GM21381 (cell line): ENCODE data around the gene REEP6.
A peak's percentile ranks its signal among the peaks of the same experiment; 100 is the strongest.

Experiments
- ATAC-seq: cut with Tn5 transposase; IDR thresholded peaks from one replicate; pipeline ENCODE4 v1.9.1; 2021; ENCODE audit warnings: mild to moderate bottlenecking, moderate library complexity; ENCODE audit not compliant: unreplicated experiment

REEP6 gene

DNA sequence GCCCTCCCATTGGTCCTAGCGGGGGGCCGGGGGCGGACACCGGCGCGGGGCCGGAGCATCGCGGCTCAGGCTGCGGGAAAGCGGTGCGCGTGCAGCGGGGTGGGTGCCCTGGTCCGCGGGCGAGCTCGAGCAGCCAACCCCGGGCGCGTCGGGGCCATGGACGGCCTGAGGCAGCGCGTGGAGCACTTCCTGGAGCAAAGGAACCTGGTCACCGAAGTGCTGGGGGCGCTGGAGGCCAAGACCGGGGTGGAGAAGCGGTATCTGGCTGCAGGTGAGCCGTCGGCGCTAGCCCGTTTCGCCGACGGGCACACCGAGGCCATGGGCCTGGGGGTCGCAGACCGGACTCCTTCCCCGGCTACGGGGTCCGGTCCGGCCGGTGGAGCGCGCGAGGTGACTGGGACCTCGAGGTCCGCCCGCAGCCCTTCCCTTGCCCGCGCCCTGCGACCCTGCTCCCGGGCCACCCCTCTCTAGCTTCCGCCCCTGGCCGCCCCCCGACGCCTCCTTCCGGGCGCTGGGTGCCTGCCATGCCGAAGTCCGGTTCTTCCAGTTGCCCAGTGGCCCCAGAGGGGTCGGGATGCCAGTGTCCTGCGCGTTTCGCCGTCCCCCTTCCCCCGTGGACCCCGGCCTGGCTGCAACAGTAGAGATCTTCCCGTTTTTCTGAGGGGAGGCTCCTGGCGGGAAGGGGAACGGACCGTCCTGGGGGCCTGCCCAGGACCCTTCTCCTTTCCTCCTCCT is at the start of gene REEP6:
Gene REEP6, plus strand, starts transcription at position 68 of the 735 bp plus-strand sequence. Its CDS starts 89 bp downstream, at position 157.
- ATAC-seq: no peak

DNA sequence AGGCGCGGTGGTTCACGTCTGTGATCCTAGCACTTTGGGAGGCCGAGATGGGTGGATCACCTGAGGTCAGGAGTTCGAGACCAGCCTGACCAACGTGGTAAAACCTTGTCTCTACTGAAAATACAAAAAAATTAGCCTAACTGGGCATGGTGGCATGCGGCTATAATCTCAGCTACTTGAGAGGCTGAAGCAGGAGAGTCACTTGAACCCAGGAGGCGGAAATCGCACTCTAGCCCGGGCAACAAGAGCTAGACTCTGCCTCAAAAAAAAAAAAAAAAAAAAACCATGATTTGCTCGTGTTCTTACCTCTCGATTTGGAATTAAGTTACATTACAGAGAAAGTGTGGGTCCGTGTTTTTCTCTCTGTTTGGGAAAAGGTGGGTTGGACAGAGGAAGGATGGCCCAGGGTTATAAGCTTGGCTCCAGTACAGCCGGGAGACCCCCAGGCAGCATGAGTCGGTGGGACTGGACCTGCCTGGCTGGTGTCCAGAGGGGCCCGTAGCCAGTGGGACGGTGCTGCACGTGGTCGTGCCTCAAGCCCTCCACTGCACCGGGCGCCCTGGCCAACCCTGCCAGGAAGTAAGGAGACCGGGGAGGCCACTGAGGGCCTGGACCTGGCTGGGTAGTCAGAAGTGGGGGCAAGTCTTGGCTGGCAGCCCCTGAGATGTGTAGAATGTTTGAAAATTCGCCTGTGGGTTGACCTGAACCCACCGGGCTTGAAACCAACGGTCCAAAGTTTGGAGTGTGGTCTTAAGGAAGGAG is 49.1 kb upstream of the REEP6 start:
- no peak for ATAC-seq

- peak; percentile 57 for ATAC-seq
These were observed 45.6 kb upstream of the REEP6 start for GRCh38 chr19:1445185-1445931.

DNA sequence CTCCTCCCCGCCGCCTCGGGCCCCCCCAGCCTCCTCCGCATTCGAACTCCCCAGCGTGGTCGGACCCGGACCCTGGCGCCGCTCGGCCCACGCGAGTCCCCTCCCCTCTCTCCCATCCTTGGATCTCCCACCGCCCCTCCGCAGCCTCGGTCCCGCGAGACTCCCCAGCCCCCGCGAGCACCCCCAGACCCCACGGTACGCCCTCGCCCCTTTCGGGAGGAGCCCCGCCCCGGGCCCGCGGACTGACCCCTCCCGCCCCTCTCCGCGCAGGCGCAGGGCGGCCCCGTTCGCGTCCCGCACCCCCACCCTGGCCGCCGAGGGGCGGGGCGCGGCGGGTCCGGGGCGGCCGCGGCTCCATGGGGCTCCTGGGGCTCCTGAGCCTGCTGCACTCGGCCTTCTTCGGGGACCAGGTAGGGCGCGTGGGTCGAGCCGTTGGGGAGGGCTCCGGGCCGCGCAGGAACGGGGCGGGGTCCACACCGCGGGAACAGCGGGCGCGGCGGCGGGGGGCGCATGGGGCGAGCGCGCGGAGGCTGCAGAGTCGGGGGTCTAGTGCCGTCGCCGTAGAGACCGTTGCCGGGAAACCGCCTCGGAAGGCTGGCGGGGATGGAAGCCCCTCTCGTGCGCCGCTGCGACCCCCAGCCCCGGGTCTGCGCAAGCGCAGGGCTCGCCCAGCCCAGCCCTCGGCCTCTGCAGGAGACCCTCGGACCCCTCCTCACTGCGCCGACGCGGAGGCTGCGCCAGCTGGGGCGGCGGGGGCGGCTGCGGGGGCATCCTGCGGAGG is 44.9 kb upstream of the REEP6 start:
- no peak for ATAC-seq

DNA sequence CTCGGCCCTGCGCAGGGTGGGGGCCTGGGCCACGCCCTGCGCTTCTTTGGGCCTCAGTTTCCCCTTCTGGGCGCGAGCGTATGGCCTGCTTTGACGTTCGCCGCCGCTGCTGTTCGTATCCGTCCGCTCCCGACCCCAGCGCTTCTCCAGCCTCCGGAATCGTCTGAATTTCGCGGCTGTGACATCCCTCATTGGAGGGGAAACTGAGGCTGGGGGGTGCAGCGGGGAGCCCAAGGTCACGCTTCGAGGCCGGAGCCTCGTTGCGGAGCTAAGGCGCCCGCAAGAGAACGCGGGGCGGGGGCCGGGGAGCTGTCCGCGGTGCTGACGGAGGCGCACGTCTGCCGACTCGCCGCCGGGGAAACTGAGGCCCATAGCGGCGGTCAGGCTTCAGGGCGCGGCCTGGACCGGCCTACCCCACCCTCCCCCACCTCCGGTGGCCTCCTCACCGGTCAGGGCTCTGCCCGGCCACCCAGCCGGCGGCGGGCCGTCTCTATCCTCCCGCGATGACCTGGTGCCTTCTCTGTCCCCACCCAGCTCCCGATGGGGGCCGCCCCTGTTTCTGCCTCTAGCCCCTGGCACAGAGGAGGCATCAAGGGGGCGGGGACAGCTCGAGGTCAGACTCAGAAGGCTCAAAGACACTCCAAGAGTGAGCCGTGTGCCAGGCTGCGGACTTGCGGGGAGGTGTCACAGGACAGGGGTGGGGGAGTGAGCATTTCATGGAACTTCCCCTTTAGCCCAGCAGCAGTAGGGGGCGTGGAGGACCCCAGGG is 44.1 kb upstream of the REEP6 start:
- no peak for ATAC-seq

GRCh38 chr19:1447504-1447903 is 43.5 kb upstream of the REEP6 start:
- ATAC-seq: no peak

GRCh38 chr19:1447944-1448343 is 43.0 kb upstream of the REEP6 start:
- no peak for ATAC-seq

DNA sequence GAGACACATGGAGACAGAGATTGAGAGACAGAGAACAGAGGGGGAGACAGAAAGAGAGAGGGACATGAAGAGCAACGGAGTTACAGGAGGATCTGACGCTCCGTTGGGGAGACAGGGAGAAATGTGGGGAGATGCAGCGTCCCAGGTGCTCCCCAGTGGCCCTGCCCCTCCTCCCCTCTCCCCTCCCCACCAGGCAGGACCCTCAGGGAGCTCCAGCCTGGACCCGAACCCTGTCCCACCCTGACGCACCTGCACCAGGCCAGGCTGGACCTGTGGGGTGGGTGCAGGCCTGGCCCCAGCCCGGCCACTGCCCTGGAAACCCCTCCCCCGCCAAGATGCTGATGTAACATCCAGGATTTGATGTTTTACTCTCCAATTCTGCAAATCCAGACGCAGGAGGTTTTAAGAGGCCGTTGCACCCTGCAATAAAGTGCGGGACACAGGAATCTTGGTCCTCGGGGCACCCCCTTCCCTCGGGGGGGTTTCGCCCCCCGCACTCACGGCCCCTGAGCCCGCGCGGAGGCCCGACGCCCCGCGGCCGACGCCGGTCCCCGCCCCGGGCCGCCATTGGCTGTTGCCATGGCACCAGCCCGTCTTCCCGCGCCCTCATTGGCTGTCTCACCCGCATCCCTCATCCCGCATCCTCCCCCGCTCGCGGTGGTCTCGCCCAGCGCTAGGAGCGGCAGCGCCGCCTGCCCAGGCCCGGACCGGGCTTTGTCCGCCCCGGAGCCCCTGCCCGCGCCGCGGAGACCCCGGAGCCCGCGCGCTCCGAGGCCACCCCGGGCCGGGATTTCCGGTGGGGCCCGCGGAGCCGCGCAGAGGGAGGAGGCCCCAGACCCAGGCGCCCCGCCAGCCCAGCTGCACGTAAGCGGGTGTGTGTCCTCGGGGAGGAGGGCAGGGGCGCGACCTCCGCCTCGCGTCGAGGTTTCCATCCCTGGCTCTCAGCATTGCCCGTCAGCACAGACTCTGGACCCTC is 41.2 kb upstream of the REEP6 start, which contains the start of gene APC2:
Gene APC2, plus strand, starts transcription at position 655 of the 976 bp plus-strand sequence. CDS start 2,881 bp downstream, outside the sequence.
- ATAC-seq: no peak

DNA sequence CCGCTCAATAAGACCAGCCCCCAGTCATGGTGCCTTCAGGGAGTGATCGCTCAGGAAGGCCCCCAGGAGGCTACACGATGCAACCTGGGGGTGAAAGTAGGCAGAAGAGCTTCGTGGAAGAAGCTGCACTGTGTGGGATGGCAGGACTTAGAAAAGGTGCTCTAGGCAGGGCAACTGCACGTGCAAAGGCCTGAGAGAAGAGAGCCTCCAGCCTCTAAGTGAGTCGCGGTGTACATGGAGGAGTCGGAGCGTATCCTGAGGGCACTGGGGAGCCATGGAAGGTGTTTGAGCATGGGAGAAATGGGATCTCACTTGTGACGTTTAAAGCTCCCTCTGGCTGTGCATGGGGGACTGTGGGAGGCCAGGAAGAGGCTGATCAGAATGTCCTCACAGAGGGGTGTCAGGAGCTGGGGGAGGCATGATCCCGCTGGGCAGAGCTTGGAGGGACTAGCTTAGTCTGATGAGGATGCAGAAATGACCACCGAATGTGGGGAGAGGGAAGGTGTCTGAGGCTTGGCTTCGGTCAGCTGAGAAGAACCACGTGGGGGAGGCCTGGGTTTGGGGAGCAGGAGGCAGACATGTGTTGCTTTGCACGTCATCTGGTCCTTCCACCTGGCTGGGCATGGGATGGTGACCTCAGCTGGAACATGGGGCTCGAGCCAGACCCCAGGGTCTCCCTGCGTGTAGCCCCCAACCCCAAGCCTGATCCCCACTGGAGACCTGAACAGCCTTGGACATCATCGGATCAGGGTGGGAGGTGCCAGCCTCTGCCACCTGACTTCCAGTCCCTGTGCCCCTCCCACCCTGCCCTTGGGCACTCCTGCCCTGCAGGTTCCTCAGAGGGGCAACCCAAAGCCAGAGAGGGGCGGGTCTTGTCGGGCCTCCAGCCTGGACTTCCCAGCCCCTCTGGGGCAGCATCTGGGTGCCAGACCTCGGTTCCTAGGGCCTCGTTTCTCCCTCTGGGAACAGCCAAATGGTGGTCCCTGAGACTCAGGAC is 39.9 kb upstream of the REEP6 start:
- ATAC-seq: no peak

DNA sequence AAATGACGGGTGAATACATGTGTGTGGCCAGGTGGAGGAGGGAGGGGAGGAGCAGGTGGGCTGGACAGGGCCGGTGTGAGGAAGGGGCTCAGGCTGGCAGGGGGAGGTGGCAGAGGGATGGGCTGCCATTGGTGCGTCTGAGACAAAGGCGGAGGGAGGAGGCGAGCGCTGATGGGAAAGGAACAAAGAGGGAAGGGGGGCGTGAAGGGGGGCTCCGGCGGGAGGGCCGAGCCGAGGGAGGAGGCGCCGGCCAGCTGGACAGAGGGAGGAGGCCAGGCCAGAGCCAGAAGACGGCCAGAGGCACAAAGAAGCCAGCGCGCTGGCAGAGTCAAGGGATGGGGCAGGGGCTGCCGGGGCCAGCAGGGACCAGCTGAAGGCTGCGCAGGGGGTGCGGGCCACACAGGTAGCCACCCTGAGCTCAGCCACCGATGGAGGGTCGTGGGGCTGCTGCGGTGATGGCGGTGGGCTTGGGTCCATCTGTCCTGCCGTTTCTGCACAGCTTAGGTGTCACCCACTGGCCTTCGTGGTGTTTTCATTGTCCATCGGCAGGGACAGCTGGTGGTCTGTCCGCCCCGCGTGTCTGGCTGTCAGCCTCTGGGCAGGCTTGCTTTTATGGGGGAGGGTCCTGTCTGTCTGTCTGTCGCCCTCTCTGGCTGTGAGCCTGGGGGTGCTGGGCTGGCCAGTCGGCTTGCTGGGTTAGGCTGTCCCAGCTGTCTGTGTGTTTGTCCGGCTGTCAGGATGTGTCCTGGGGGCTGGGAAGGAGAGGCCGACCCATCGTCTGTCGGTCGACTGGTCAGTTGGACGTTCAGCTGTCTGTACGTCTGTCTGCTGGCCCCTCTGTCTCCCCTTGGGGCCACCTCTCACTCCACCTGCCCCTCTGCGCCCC is 38.8 kb upstream of the REEP6 start:
- no peak for ATAC-seq

DNA sequence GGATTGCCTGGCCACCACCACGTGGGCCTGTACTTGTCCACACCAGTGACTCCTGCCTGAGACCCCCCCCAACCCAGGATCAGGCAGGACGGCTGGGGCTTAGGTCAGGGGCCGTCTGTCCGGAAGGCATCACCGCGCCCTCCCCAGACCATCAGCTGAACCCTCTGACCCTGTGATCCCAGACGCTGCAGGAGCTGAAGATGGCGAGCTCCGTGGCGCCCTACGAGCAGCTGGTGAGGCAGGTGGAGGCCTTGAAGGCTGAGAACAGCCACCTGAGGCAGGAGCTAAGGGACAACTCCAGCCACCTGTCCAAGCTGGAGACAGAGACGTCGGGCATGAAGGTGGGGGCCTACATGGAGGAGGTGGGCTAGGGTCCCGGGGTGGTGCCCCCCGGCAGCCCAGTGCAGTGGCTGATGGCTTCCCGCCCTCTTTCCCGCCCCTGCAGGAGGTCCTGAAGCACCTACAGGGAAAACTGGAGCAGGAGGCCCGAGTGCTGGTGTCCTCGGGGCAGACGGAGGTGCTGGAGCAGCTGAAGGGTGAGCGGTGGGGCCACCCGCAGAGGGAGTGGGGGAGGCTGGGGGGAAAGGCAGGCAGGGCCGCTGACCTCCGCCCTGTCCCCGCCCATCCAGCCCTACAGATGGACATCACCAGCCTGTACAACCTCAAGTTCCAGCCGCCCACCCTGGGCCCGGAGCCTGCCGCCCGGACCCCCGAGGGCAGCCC is 38.0 kb upstream of the REEP6 start:
- ATAC-seq: no peak

DNA sequence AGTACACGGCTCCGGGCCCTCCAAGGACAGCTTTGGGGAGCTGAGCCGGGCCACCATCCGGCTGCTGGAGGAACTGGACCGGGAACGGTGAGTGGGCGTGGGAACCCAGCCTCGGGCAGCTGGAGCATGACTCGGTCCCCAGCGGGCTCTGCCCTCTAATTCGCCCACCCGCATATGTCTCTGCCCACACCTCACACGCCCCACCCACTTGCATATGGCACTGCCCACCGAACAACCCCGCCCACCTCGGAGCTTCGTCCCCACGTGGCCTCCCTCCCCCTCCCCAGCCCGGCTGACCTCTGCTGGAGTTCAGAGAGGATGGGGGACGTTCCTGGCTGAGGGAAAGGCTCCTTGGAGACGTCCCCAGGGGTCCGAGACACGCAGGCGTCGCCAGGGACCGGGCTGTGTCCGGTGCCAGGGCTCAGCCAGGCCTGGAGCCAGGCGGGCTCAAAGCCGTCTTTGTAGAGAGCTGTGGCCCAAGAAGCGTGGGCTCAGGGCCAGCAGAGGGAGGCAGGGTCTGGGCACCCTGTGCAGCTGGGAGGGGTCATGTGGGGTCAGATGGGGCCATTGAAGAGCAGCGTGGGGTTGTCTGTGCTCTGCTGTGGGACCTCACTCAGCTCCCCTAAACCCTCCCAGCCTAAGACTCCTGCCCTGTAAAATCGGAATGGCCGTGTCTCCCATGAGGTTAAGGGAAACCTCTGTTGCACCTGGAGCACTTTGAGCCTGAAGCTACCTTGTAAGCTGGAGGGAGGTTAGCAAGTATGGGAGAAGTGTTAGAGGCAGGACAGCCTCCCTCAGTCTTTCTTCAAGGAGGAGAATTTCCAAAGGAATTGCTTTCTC is 37.2 kb upstream of the REEP6 start:
- no peak for ATAC-seq

DNA sequence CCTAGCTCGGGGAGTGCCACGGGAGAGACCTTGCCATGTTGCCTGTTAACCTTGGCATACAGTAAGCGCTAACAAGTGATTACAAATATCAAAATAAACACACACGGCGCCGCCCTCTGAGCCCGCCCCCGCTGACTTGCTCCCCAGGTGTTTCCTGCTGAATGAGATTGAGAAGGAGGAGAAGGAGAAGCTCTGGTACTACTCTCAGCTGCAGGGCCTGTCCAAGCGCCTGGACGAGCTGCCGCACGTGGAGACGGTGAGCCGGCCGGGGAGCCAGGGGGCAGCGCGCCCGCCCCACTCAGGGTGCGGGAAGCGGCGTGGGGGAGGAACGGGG is 36.0 kb upstream of the REEP6 start:
- ATAC-seq: no peak

GRCh38 chr19:1455336-1456120 is 35.5 kb upstream of the REEP6 start:
- no peak for ATAC-seq
